Bronchial epithelial cell (primary cell): Measurements from ENCODE around the gene CIP2A. TPM values are rescaled to one million over a fixed set of nuclear protein-coding genes. Genes with fewer than 3 reads are reported as not detected.
"Not testable (repeated sequence)": the region's sequence is repeated elsewhere in the genome, so short reads cannot be mapped to it uniquely, and the experiment has no call there.

Experiments
- DNase-seq: peaks from one replicate; pipeline ENCODE4 v3.0.0-alpha.2; 2010; ENCODE audit warnings: low read depth
- FAIRE-seq: peaks from 2 replicates; lab custom pipeline; 2011; peaks lifted over from hg19 to GRCh38; lab: Jason Lieb, UNC
- H3K27me3 ChIP-seq: 2 replicates; pipeline ENCODE4 v1.5.1; 2011; ENCODE audit warnings: low read length; ENCODE audit not compliant: control insufficient read depth, insufficient read depth
- H3K36me3 ChIP-seq: 2 replicates; pipeline ENCODE4 v1.5.1; 2011; ENCODE audit warnings: low read length; ENCODE audit not compliant: control insufficient read depth, insufficient read depth
- H3K4me3 ChIP-seq: 2 replicates; pipeline ENCODE4 v1.5.1; 2011; ENCODE audit warnings: mild to moderate bottlenecking, low read depth, low read length, control low read depth
- total RNA-seq: library from RNA; depleted of rRNA; stranded (reverse); fragments of >200 nt; gene quantifications from 2 replicates; pipeline ENCODE4 v1.2.1, GENCODE V29; 2014
- TF ChIP-seq, protein P1 (sequence below): IDR thresholded peaks from 2 replicates; pipeline ENCODE4 v1.5.1; 2011; ENCODE audit warnings: mild to moderate bottlenecking, moderate library complexity, low read length, control low read depth, inconsistent platforms; ENCODE audit not compliant: insufficient read depth, severe bottlenecking

CIP2A gene
- 0.79 and 1.5 TPM in 2 replicates for total RNA-seq

DNA sequence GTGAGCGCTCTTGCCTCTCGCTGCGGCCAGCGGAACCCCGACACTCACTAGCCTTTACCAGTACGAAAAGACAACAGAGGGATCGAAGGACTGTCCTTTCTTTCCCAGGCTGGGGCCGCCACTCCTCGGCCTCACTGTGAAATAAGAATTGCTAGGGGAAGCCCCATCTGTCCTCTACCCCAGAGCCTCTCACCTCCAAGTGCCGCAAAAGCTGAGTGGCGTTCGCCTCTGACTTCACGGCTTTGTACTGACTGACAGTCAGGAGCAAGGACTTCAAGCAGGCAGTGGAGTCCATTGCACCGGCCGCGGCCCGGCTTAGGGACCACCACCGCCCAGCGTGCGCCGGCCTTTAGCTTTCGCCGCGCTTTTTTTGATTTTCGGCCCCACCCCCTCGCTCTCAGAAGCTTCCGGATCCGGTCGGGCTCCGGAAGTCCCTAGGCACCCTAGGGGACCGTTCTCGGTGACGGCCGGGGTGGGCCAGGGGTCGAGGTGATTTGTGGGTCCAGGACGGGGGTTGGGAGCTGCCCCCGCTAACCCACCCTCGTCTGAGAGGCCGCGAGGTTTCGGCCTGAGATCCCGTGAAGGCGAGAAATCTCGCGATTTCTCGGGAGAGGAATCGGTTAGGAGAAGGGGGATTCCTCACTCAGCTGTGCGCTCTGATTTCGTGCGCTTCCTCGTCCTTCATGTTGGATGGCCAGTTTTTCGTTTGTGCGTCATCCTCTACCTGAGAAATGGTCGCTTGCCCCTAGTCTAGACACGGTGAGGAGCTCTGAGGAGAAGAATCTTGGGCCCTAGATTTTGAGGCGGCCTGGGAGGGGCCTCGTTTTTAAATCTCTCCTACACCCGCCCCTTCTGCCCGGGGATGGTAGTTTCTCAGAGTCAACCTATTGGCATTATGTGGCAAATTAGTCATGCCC is at the start of gene CIP2A, which contains the start of gene DZIP3:
CIP2A (minus strand) TSS at position 358 of the 917 bp plus-strand sequence; CDS start at position 295, 63 bp downstream.
DZIP3 (plus strand) TSS at position 642 of the 917 bp plus-strand sequence. CDS start 15,685 bp downstream, outside the sequence.
- Histone ChIP-seq H3K4me3 (peak within 1 kb of the TSS; percentile 52), H3K36me3 (no peaks in the 10 kb centered on the region), H3K27me3 (no peaks in the 10 kb centered on the region)
- FAIRE-seq, result no peak
- DNase-seq, result peak; percentile 96
- TF ChIP-seq, protein P1, sequence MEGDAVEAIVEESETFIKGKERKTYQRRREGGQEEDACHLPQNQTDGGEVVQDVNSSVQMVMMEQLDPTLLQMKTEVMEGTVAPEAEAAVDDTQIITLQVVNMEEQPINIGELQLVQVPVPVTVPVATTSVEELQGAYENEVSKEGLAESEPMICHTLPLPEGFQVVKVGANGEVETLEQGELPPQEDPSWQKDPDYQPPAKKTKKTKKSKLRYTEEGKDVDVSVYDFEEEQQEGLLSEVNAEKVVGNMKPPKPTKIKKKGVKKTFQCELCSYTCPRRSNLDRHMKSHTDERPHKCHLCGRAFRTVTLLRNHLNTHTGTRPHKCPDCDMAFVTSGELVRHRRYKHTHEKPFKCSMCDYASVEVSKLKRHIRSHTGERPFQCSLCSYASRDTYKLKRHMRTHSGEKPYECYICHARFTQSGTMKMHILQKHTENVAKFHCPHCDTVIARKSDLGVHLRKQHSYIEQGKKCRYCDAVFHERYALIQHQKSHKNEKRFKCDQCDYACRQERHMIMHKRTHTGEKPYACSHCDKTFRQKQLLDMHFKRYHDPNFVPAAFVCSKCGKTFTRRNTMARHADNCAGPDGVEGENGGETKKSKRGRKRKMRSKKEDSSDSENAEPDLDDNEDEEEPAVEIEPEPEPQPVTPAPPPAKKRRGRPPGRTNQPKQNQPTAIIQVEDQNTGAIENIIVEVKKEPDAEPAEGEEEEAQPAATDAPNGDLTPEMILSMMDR, result no peak

DNA sequence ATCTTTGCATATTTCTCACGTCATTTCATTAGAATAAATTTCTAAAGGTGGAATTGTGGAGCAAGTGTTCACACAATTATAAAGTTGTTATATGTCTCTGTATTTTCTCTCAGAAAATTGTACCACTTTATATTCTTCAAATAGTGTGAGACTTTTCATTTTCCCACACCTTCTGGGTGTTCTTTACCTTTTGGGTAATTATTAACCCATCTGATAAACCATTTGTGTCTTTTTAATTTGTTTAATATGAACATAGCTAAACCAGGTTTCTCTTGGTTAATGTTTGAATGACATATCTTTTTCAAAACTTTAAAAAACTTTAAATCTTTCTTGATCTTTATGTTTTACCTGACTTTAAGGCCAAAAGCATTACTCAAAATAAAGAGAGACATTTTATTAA is 40.7 kb upstream of the CIP2A start:
- DNase-seq (no peak), FAIRE-seq (no peak)
- TF ChIP-seq, protein P1, result no peak
- Histone ChIP-seq H3K27me3 (no peaks in the 10 kb centered on the region), H3K4me3 (no peak overlapping the region), H3K36me3 (no peaks in the 10 kb centered on the region)

DNA sequence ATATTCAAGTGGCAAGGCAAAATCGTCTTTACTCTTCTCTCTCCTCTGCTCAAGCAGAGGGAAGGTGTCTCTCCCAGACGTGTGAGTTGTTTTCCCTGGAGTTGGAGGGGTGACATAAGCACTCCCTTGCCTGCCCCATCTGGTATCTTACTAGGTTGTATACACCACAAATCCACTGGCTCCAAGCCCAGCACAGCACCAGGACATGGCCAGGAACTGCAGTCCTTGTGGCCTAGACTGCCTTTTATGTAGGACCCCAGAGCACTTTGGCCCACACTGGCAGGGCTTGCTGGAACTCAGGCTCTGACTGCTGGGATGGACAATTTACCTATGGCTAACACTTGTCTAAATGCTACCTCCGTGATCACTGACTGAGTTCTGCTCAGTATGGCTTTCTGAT is 34.3 kb upstream of the CIP2A start:
- DNase-seq (no peak), FAIRE-seq (peak; percentile 7)
- Histone ChIP-seq H3K4me3 (no peak overlapping the region), H3K27me3 (no peaks in the 10 kb centered on the region), H3K36me3 (no peaks in the 10 kb centered on the region)
- TF ChIP-seq, protein P1, result no peak

DNA sequence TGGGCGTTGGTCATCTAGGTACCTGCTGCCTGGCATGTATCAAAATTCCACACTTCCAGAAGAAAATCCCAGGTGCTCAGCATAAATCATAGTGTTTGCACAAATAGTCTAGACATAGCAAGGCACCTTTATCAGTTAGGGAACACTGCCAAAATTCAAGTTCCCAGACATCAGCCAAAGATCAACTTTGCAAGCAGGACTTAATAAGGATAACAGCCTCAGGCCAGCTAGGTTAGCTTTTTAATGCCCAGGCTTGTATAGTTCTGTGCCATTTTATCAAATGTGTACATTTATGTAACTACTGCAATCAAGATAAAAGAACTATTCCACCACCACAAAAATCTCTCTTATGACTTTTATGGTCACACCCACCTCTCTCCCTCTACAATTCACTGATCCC is 31.0 kb upstream of the CIP2A start:
- TF ChIP-seq, protein P1, result no peak
- Histone ChIP-seq H3K27me3 (no peaks in the 10 kb centered on the region), H3K4me3 (no peak overlapping the region), H3K36me3 (no peaks in the 10 kb centered on the region)
- DNase-seq (peak; percentile 20), FAIRE-seq (no peak)

DNA sequence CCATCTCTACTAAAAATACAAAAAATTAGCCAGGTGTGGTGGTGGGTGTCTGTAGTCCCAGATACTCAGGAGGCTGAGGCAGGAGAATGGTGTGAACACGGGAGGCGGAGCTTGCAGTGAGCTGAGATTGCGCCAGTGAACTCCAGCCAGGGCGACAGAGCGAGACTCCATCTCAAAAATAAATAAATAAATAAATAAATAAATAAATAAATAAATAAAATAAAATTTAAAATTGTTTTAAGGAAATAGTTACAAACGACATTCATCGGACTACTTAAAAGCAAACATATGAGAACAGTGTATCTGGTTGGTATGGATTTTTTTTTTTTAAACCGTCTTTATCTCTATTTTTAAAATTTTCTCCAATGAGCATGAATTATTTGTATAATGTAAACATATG is 26.9 kb upstream of the CIP2A start:
- not testable (repeated sequence) for DNase-seq, H3K36me3 ChIP-seq, FAIRE-seq, H3K4me3 ChIP-seq, H3K27me3 ChIP-seq

DNA sequence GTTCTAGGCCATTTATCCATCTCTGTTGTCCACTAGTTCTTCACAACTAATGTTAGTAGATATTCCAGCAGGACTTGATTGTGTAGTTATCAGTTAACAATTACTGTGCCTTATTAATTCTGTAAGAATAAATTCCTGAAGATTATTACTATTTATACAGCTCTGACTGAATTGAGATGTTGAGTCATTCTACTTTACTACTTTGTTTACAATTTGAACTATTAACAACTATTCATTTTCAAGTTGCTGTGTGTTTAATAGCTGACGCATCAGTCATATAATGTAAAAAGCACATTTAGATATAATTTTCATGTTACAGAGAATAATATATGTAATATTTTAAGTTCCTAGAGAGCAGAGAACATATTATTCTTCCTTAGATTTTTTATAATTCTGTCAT is 21.4 kb upstream of the CIP2A start:
- no peak overlapping the region for H3K4me3 ChIP-seq
- H3K36me3 ChIP-seq, result no peaks in the 10 kb centered on the region
- no peaks in the 10 kb centered on the region for H3K27me3 ChIP-seq
- FAIRE-seq (no peak), DNase-seq (no peak)
- TF ChIP-seq, protein P1, result no peak
